PC-3 (cell line): ENCODE results near the gene FAM168A. TPM values are rescaled to one million over a fixed set of nuclear protein-coding genes. Genes with fewer than 3 reads are reported as not detected.

ENCODE experiments used
- ATAC-seq: fragments of 200-7000 bp; cut with Tn5 transposase; 2 replicates; pipeline ENCODE4 v1.9.1; 2020; ENCODE audit warnings: mild to moderate bottlenecking, moderate library complexity
- BruUV-seq: library from RNA; stranded (reverse); fragments of 400-500 nt; replicated peaks from 2 replicates; lab custom pipeline; 2021; lab: Mats Ljungman, UMichigan
- CTCF ChIA-PET: fragments of 300-600 bp; sonication (Branson Sonifier 250); formaldehyde crosslinking; loops from one replicate; lab custom pipeline; 2022; ENCODE audit warnings: antibody characterized with exemption; lab: Charles Lee
- POLR2A ChIA-PET: fragments of 300-600 bp; sonication (Branson Sonifier 250); formaldehyde crosslinking; loops from one replicate; lab custom pipeline; 2022; ENCODE audit warnings: antibody characterized with exemption; ENCODE audit not compliant: unreplicated experiment; lab: Charles Lee
- DNase-seq: peaks from one replicate; pipeline ENCODE4 v3.0.0-alpha.2; 2015
- H2AFZ ChIP-seq: fragments of 300-600 bp; sonication (generic); 2 replicates; pipeline ENCODE4 v1.6.0; 2016; ENCODE audit warnings: antibody characterized with exemption, low read length
- H3F3A ChIP-seq: fragments of 300-600 bp; sonication (generic); one replicate; pipeline ENCODE4 v1.6.0; 2017; ENCODE audit warnings: antibody characterized with exemption, low read length, control low read depth, mild to moderate bottlenecking; ENCODE audit not compliant: unreplicated experiment
- H3K27ac ChIP-seq: fragments of 300-600 bp; sonication (generic); 2 replicates; pipeline ENCODE4 v1.5.1; 2016; ENCODE audit warnings: mild to moderate bottlenecking, low read length
- H3K27me3 ChIP-seq: fragments of 300-600 bp; sonication (generic); 2 replicates; pipeline ENCODE4 v1.6.1; 2016; ENCODE audit warnings: low read length, mixed read lengths
- H3K36me3 ChIP-seq: fragments of 300-600 bp; sonication (generic); 2 replicates; pipeline ENCODE4 v1.6.1; 2016; ENCODE audit warnings: low read depth, mixed run types, low read length, mixed read lengths
- H3K4me1 ChIP-seq: fragments of 300-600 bp; sonication (generic); 2 replicates; pipeline ENCODE4 v1.5.1; 2016; ENCODE audit warnings: low read length; ENCODE audit not compliant: insufficient read depth
- H3K4me2 ChIP-seq: fragments of 300-600 bp; sonication (generic); 2 replicates; pipeline ENCODE4 v1.6.0; 2016; ENCODE audit warnings: low read length
- H3K4me3 ChIP-seq: fragments of 300-600 bp; sonication (generic); 2 replicates; pipeline ENCODE4 v1.5.1; 2016; ENCODE audit warnings: mild to moderate bottlenecking, low read length, mixed read lengths
- H3K79me2 ChIP-seq: fragments of 300-600 bp; sonication (generic); 2 replicates; pipeline ENCODE4 v1.6.1; 2017; ENCODE audit warnings: low read length, mixed read lengths
- H3K9ac ChIP-seq: fragments of 300-600 bp; sonication (generic); 2 replicates; pipeline ENCODE4 v1.6.0; 2016; ENCODE audit warnings: mild to moderate bottlenecking, low read length
- H3K9me2 ChIP-seq: fragments of 300-600 bp; sonication (generic); replicated peaks from 2 replicates; pipeline ENCODE4 v1.6.1; 2016; ENCODE audit warnings: mixed run types, low read length, mixed read lengths
- H3K9me3 ChIP-seq: fragments of 300-600 bp; sonication (generic); 2 replicates; pipeline ENCODE4 v1.6.1; 2016; ENCODE audit warnings: low read length, mixed read lengths
- H4K20me1 ChIP-seq: fragments of 300-600 bp; sonication (generic); 2 replicates; pipeline ENCODE4 v1.6.1; 2016; ENCODE audit warnings: low read length, mixed read lengths
- CTCF ChIP-seq: fragments of 300-600 bp; sonication (generic); conservative IDR thresholded peaks from 2 replicates; pipeline ENCODE4 v1.5.1; 2017; ENCODE audit warnings: antibody characterized with exemption, low read depth, mild to moderate bottlenecking, low read length
- EZH2 ChIP-seq: fragments of 300-600 bp; sonication (generic); IDR thresholded peaks from one replicate; pipeline ENCODE4 v1.6.1; 2017; ENCODE audit warnings: antibody characterized with exemption, mild to moderate bottlenecking, low read length; ENCODE audit not compliant: unreplicated experiment
- EZH2phosphoT487 ChIP-seq: fragments of 300-600 bp; sonication (generic); IDR thresholded peaks from 2 replicates; pipeline ENCODE4 v1.6.1; 2018; ENCODE audit warnings: mild to moderate bottlenecking, antibody characterized with exemption, low read length, borderline replicate concordance
- intact Hi-C: fragments of 100-400 bp; cut with micrococcal nuclease; formaldehyde crosslinking; loops from 2 replicates; pipeline ENCODE4 v1.9.0; 2023
- total RNA-seq: library from RNA; depleted of rRNA; stranded (reverse); fragments of >200 nt; gene quantifications from 2 replicates; pipeline ENCODE4 v1.2.3, GENCODE V29; 2014

FAM168A gene
- total RNA-seq, 1 experiment from 2014 or later, result 24.5 TPM

GRCh38 chr11:73365352-73366264 lies 232.3 kb downstream of the FAM168A start:
- H2AFZ ChIP-seq, result no peak overlapping the region
- ChIA-PET POLR2A (no interaction called here), CTCF (no interaction called here)
- no peak overlapping the region for H3K4me2 ChIP-seq
- no peaks in the 10 kb centered on the region for H3K27me3 ChIP-seq
- no peaks in the 10 kb centered on the region for H3K36me3 ChIP-seq
- TF ChIP-seq CTCF (no peak), EZH2phosphoT487 (no peak), EZH2 (no peak)
- H3K79me2 ChIP-seq, result no peaks in the 10 kb centered on the region
- no peak overlapping the region for H3K9ac ChIP-seq
- DNase-seq, result no peak
- H3F3A ChIP-seq, result no peaks in the 10 kb centered on the region
- ATAC-seq, result no peak
- no peak overlapping the region for H3K4me3 ChIP-seq
- intact Hi-C loops, result no loop called here
- BruUV-seq, result no TSS peak
- no peaks in the 10 kb centered on the region for H3K4me1 ChIP-seq
- H3K27ac ChIP-seq, result no peak overlapping the region
- no peaks in the 10 kb centered on the region for H4K20me1 ChIP-seq
- H3K9me3 ChIP-seq, result no peaks in the 10 kb centered on the region
- no peaks in the 10 kb centered on the region for H3K9me2 ChIP-seq

GRCh38 chr11:73363147-73363546 lies 234.8 kb downstream of the FAM168A start:
- Histone ChIP-seq H3F3A (no peaks in the 10 kb centered on the region), H3K4me3 (no peak overlapping the region), H3K9ac (no peak overlapping the region), H3K79me2 (no peaks in the 10 kb centered on the region), H2AFZ (no peak overlapping the region), H3K27me3 (no peaks in the 10 kb centered on the region), H3K4me2 (no peak overlapping the region), H3K9me2 (no peaks in the 10 kb centered on the region), H4K20me1 (no peaks in the 10 kb centered on the region), H3K9me3 (no peaks in the 10 kb centered on the region), H3K27ac (no peak overlapping the region), H3K36me3 (no peaks in the 10 kb centered on the region), H3K4me1 (no peaks in the 10 kb centered on the region)
- no peak for TF ChIP-seq EZH2phosphoT487
- TF ChIP-seq EZH2, result no peak
- TF ChIP-seq CTCF, result no peak
- CTCF ChIA-PET, result no interaction called here
- POLR2A ChIA-PET, result no interaction called here
- intact Hi-C loops, result no loop called here
- no TSS peak for BruUV-seq
- DNase-seq (no peak), ATAC-seq (no peak)
